Nephron (organoid): Measurements from ENCODE around the gene TBC1D5.
A peak's percentile ranks its signal among the peaks of the same experiment; 100 is the strongest.

Source experiments
- H3K27ac Mint-ChIP-seq, 3 experiments: 2 replicates each; pipeline ENCODE4 v1.8.0; 2020; ENCODE audit warnings: mixed read lengths in 3 of 3, mild to moderate bottlenecking in 2 of 3, moderate library complexity in 1 of 3
- H3K27me3 Mint-ChIP-seq: 2 replicates; pipeline ENCODE4 v1.8.0; 2021; ENCODE audit warnings: low read depth, mild to moderate bottlenecking, moderate library complexity, mixed read lengths
- H3K36me3 Mint-ChIP-seq: 2 replicates; pipeline ENCODE4 v1.8.0; 2020; ENCODE audit warnings: low read depth, mixed read lengths
- H3K4me1 Mint-ChIP-seq: 2 replicates; pipeline ENCODE4 v1.8.0; 2020; ENCODE audit warnings: mixed read lengths
- H3K4me3 Mint-ChIP-seq, 3 experiments: 2 replicates each; pipeline ENCODE4 v1.8.0; 2020; ENCODE audit warnings: mild to moderate bottlenecking in 3 of 3, mixed read lengths in 3 of 3, moderate library complexity in 2 of 3
- H3K9me3 Mint-ChIP-seq: 2 replicates; pipeline ENCODE4 v1.8.0; 2020; ENCODE audit warnings: mixed read lengths
- TF ChIP-seq, protein P1 (sequence below), 3 experiments: fragments of 200-600 bp; sonication (generic); IDR thresholded peaks; one replicate each; pipeline ENCODE4 v1.5.0; 2021; ENCODE audit warnings: antibody characterized with exemption in 3 of 3; ENCODE audit not compliant: unreplicated experiment in 3 of 3

TBC1D5 gene

DNA sequence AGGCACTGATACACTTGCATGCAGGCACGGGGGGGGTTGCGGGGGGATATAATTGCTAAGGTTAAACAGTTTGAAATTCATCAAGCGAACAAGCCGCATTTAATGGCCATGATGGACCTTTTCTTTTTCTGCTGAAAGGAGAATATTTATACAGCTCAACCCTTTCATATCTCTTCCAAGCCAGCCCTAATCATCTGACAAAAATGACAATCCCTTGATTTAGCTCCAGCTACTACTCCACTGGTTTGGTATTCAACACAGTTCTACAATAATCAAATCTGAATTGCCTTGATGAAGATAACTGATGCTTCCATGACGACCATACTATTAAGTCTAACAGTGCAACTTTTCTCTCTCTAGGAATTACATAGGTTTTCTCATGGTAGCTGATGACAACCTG lies 482.7 kb downstream of the TBC1D5 start:
- no peaks in the 10 kb centered on the region for H3K36me3 Mint-ChIP-seq
- TF ChIP-seq, protein P1, sequence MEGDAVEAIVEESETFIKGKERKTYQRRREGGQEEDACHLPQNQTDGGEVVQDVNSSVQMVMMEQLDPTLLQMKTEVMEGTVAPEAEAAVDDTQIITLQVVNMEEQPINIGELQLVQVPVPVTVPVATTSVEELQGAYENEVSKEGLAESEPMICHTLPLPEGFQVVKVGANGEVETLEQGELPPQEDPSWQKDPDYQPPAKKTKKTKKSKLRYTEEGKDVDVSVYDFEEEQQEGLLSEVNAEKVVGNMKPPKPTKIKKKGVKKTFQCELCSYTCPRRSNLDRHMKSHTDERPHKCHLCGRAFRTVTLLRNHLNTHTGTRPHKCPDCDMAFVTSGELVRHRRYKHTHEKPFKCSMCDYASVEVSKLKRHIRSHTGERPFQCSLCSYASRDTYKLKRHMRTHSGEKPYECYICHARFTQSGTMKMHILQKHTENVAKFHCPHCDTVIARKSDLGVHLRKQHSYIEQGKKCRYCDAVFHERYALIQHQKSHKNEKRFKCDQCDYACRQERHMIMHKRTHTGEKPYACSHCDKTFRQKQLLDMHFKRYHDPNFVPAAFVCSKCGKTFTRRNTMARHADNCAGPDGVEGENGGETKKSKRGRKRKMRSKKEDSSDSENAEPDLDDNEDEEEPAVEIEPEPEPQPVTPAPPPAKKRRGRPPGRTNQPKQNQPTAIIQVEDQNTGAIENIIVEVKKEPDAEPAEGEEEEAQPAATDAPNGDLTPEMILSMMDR (IDR thresholded peaks at IDR 0.05; ENCODE audit: unreplicated experiment in 3 of 3), result no peak

DNA sequence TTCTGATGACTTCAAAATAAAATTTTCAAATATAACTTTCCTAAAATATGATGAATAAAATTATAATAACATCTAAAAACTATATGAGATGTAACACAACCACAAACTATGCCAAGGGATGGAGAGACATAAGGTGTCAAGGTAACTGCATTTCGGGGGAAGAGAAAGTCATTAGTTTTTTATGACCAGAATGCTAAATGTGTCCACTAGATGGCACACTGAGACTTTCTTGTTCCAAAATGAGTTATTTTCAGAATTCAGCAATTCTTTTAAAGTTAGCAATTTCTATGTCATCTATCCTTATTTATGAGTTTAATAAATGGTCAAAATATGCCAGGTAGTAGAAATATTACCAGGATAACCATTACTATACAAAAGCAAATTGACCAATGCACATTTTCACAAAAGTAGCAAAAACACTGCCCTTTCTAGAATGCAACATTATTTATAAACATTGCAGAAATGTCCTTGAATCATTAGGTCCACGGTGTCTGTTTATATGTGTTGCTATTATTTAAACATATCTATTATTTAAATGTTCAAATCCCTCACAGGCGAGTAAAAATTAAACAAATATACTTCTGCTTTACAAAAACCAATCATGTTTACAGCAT lies 483.5 kb downstream of the TBC1D5 start:
- TF ChIP-seq, protein P1 (IDR thresholded peaks at IDR 0.05; ENCODE audit: unreplicated experiment in 3 of 3), result peak; percentile 73 to 81 (median 80)
- H3K4me1 Mint-ChIP-seq, result no peaks in the 10 kb centered on the region
- no peak overlapping the region for H3K4me3 Mint-ChIP-seq
- no peaks in the 10 kb centered on the region for H3K9me3 Mint-ChIP-seq
- H3K27ac Mint-ChIP-seq, result no peak overlapping the region
- no peaks in the 10 kb centered on the region for H3K27me3 Mint-ChIP-seq
- no peaks in the 10 kb centered on the region for H3K36me3 Mint-ChIP-seq

More for the DNA sequence above, 482.7 kb downstream of the TBC1D5 start:
- Mint-ChIP-seq H3K9me3 (no peaks in the 10 kb centered on the region), H3K27ac (no peak overlapping the region), H3K4me3 (no peak overlapping the region), H3K4me1 (no peaks in the 10 kb centered on the region), H3K27me3 (no peaks in the 10 kb centered on the region)

DNA sequence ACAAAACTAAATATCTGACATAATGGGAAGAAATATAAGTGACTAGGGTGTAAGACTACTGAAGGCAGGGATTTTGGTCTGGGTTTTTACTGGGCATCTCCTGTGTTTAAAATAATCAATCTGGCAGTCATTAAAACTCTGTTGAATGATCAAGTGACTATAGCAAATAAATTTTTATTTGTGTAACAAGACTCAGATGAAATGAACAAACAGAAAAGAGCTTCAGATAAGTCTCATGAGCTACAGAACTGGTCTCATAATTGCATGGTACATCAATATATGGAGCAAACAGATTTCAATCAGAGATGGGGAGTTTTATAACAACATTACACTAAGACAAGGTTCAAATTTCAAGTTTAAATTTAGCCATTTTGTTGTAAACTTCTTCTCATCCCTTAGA lies 485.2 kb downstream of the TBC1D5 start:
- Mint-ChIP-seq H3K4me3 (no peak overlapping the region), H3K9me3 (no peaks in the 10 kb centered on the region), H3K27me3 (no peaks in the 10 kb centered on the region), H3K27ac (no peak overlapping the region), H3K4me1 (no peaks in the 10 kb centered on the region), H3K36me3 (no peaks in the 10 kb centered on the region)
- TF ChIP-seq, protein P1 (IDR thresholded peaks at IDR 0.05; ENCODE audit: unreplicated experiment in 3 of 3), result no peak

- Mint-ChIP-seq H3K27ac (no peak overlapping the region), H3K36me3 (no peaks in the 10 kb centered on the region), H3K4me1 (peaks cover 4% of the 10 kb centered on the region), H3K4me3 (no peak overlapping the region), H3K27me3 (no peaks in the 10 kb centered on the region), H3K9me3 (no peaks in the 10 kb centered on the region)
- TF ChIP-seq, protein P1 (IDR thresholded peaks at IDR 0.05; ENCODE audit: unreplicated experiment in 3 of 3), result no peak
These were observed 498.8 kb downstream of the TBC1D5 start for GRCh38 chr3:17243621-17244020.

DNA sequence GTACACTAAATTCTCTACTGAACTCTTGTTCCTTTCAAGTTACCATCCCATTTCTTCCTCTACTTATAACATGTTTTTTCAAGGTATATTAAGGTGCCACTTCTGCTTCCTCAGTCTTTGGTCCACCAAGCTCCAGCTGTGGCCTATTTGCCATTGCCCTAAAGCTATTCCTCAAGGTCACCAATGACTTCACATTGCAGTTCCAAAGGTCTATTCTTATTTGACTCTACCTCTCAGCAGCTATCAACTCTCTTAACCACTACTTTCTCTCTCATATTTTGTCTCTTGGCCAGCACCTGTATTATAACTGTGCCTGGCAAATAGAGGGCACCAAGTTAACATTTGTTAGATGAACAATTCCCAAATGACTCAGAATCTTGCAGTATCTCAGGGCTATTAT lies 503.0 kb downstream of the TBC1D5 start:
- Mint-ChIP-seq H3K27me3 (no peaks in the 10 kb centered on the region), H3K4me3 (no peak overlapping the region)

GRCh38 chr3:17238023-17238422 lies 504.4 kb downstream of the TBC1D5 start:
- no peaks in the 10 kb centered on the region for H3K9me3 Mint-ChIP-seq
- H3K36me3 Mint-ChIP-seq, result no peaks in the 10 kb centered on the region
- no peaks in the 10 kb centered on the region for H3K27me3 Mint-ChIP-seq
- no peak overlapping the region for H3K27ac Mint-ChIP-seq
- H3K4me1 Mint-ChIP-seq, result peaks cover 4% of the 10 kb centered on the region
- TF ChIP-seq, protein P1 (IDR thresholded peaks at IDR 0.05; ENCODE audit: unreplicated experiment in 3 of 3), result no peak
- no peak overlapping the region for H3K4me3 Mint-ChIP-seq

More for the DNA sequence above, 503.0 kb downstream of the TBC1D5 start:
- Mint-ChIP-seq H3K36me3 (no peaks in the 10 kb centered on the region), H3K9me3 (no peaks in the 10 kb centered on the region), H3K27ac (no peak overlapping the region), H3K4me1 (peaks cover 4% of the 10 kb centered on the region)
- TF ChIP-seq, protein P1 (IDR thresholded peaks at IDR 0.05; ENCODE audit: unreplicated experiment in 3 of 3), result no peak
